ENCODE data around the gene STXBP3.

STXBP3 gene

DNA sequence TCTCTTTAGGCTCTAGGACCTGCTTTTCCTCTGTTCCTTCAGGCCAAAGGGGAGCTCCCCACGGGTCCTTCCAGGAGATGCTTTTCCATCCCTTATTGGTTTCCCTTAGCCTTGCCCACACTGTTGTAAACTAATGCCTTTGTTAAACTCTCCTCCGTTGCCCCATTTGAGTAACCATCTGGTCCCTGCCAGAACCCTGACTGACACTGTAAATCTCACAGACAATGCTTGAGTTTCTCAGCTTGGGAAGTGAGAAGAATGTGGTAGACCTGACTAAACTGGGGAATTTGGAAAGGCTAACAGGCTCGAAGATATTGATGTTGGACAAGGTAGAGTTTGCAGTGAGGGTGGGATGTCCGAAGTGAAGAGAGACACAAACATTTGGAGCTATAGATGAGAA lies 99.0 kb downstream of the STXBP3 start:
- no peak overlapping the region for H3K27ac ChIP-seq
- no peak for TF ChIP-seq ZFX (IDR thresholded peaks at IDR 0.05)
- TF ChIP-seq, protein P1, sequence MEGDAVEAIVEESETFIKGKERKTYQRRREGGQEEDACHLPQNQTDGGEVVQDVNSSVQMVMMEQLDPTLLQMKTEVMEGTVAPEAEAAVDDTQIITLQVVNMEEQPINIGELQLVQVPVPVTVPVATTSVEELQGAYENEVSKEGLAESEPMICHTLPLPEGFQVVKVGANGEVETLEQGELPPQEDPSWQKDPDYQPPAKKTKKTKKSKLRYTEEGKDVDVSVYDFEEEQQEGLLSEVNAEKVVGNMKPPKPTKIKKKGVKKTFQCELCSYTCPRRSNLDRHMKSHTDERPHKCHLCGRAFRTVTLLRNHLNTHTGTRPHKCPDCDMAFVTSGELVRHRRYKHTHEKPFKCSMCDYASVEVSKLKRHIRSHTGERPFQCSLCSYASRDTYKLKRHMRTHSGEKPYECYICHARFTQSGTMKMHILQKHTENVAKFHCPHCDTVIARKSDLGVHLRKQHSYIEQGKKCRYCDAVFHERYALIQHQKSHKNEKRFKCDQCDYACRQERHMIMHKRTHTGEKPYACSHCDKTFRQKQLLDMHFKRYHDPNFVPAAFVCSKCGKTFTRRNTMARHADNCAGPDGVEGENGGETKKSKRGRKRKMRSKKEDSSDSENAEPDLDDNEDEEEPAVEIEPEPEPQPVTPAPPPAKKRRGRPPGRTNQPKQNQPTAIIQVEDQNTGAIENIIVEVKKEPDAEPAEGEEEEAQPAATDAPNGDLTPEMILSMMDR (conservative IDR thresholded peaks at IDR 0.05), result no peak

GRCh38 chr1:108845991-108846390 lies 99.5 kb downstream of the STXBP3 start:
- TF ChIP-seq, protein P1 (conservative IDR thresholded peaks at IDR 0.05), result no peak
- TF ChIP-seq ZFX (IDR thresholded peaks at IDR 0.05), result no peak
- no peak overlapping the region for H3K27ac ChIP-seq

- no peak for TF ChIP-seq ZFX (IDR thresholded peaks at IDR 0.05)
- TF ChIP-seq, protein P1 (conservative IDR thresholded peaks at IDR 0.05), result no peak
- no peak overlapping the region for H3K27ac ChIP-seq
These were observed 101.0 kb downstream of the STXBP3 start for GRCh38 chr1:108847494-108847893.

- no peak overlapping the region for H3K27ac ChIP-seq
- TF ChIP-seq, protein P1 (conservative IDR thresholded peaks at IDR 0.05), result no peak
These were observed 102.3 kb downstream of the STXBP3 start for GRCh38 chr1:108848806-108849205.

DNA sequence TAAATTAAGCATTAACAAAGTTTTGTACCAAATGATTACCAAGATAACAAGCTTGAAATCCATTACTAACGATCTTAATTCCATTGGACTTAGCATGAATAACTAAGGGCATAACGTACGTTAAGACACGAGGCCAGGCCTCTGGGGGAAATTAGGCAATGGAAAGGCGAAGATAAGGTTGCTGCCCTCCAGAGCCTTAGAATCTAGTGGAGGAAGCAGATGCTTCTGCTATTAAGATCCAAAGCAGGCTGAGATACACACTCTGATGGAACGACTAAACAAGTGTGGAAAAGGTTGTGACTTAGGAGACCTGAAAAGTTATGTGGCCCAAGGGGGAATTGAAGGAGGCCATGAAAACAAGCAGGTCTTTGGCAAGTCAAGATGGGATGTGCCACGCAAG lies 104.5 kb downstream of the STXBP3 start:
- TF ChIP-seq ZFX (IDR thresholded peaks at IDR 0.05), result no peak
- TF ChIP-seq, protein P1 (conservative IDR thresholded peaks at IDR 0.05), result no peak
- H3K27ac ChIP-seq, result no peak overlapping the region

- H3K27ac ChIP-seq, result no peak overlapping the region
- no peak for TF ChIP-seq ZFX (IDR thresholded peaks at IDR 0.05)
- TF ChIP-seq, protein P1 (conservative IDR thresholded peaks at IDR 0.05), result no peak
These were observed 105.1 kb downstream of the STXBP3 start for GRCh38 chr1:108851567-108851966.

DNA sequence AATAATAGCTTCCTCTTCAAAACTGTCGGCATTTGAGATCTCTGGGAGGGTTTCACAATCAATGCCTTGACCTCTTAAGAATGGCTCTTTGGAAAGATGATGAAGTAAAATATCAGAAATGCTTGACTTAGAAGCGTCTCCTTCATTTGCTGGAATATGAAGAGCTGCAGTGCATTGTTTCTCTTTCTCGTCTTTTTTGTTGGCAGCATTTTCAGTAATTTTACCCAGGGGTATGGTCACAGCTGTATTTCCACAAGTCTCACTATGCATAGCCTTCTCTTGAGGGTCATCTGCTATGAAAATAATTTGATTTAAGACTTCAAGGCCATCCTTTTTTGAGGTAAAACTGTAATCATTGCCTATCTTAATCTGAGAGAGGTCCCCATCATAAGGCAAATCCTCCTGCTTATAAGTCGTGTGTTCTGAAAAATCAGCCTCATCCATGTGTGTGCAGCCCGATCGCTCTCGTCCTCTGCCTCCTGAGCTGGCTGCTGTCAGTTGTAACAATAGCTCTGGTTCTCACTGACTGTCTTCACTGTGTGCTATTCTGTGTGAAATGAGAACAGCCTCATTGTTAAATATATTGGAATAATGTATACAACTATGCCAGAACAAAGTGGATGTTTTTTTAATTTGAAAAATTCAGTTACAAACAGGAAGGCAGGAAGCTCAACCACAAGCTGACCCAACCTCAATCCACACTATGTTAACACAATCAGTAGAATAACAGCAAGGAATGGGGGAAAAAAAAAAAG lies 105.9 kb downstream of the STXBP3 start:
- no peak overlapping the region for H3K27ac ChIP-seq
- no peak for TF ChIP-seq ZFX (IDR thresholded peaks at IDR 0.05)
- TF ChIP-seq, protein P1 (conservative IDR thresholded peaks at IDR 0.05), result no peak
